PFSK-1 (cell line): Measurements from ENCODE around the gene PCED1B.

Experiments used
- FOXP2 ChIP-seq: optimal IDR thresholded peaks from 2 replicates; pipeline ENCODE3; 2011; ENCODE audit warnings: borderline replicate concordance, control low read depth, inconsistent platforms; ENCODE audit not compliant: insufficient read depth; ENCODE audit errors: extremely low read length, extremely low read depth
- POLR2AphosphoS5 ChIP-seq: IDR thresholded peaks from 2 replicates; pipeline ENCODE4 v1.6.1; 2012; ENCODE audit warnings: low read depth, mild to moderate bottlenecking, control low read depth, low read length, moderate library complexity

- no peak for TF ChIP-seq FOXP2
- no peak for TF ChIP-seq POLR2AphosphoS5
Measured at GRCh38 chr12:47156167-47156736, 76.8 kb downstream of the PCED1B start.
